IMR-90 (cell line): ENCODE results near the gene SSBP2. TPM values are rescaled to one million over a fixed set of nuclear protein-coding genes. Genes with fewer than 3 reads are reported as not detected.

Experiments used
- ATAC-seq: fragments of 200-7000 bp; cut with Tn5 transposase; 2 replicates; pipeline ENCODE4 v1.9.1; 2020; ENCODE audit warnings: low read depth, mild to moderate bottlenecking, moderate library complexity
- BruUV-seq: library from RNA; stranded (reverse); fragments of 400-500 nt; replicated peaks from 2 replicates; lab custom pipeline; 2021; lab: Mats Ljungman, UMichigan
- CTCF ChIA-PET: fragments of 300-600 bp; formaldehyde crosslinking; extraction: SDS; loops from one replicate; lab custom pipeline; 2021; ENCODE audit warnings: antibody characterized with exemption; lab: Yijun Ruan, JAX
- POLR2A ChIA-PET: fragments of 300-600 bp; sonication (Branson Sonifier 250); formaldehyde crosslinking; loops from one replicate; lab custom pipeline; 2022; ENCODE audit warnings: antibody characterized with exemption; ENCODE audit not compliant: unreplicated experiment; lab: Charles Lee
- DNase-seq: peaks from one replicate; pipeline ENCODE4 v3.0.0; 2013
- H2AFZ ChIP-seq: replicated peaks from 2 replicates; pipeline ENCODE3; 2013; ENCODE audit warnings: low read length, mild to moderate bottlenecking; ENCODE audit not compliant: poor library complexity
- H2AK5ac ChIP-seq: 2 replicates; pipeline ENCODE4 v1.6.1; 2013; ENCODE audit warnings: low read depth, low read length, inconsistent platforms
- H2AK9ac ChIP-seq: replicated peaks from 2 replicates; pipeline ENCODE3; 2013; ENCODE audit warnings: mild to moderate bottlenecking, low read depth, low read length, moderate library complexity; ENCODE audit not compliant: poor library complexity
- H2BK120ac ChIP-seq: 2 replicates; pipeline ENCODE4 v1.6.1; 2013; ENCODE audit warnings: low read depth, low read length, inconsistent platforms
- H2BK15ac ChIP-seq: 3 replicates; pipeline ENCODE4 v1.6.1; 2013; ENCODE audit warnings: low read depth, low read length, inconsistent platforms
- H2BK20ac ChIP-seq: 2 replicates; pipeline ENCODE4 v1.6.1; 2013; ENCODE audit warnings: low read depth, mild to moderate bottlenecking, inconsistent platforms, low read length, moderate library complexity
- H2BK5ac ChIP-seq: 2 replicates; pipeline ENCODE4 v1.6.1; 2013; ENCODE audit warnings: mild to moderate bottlenecking, low read depth, low read length, inconsistent platforms; ENCODE audit not compliant: poor library complexity, severe bottlenecking
- H3K14ac ChIP-seq: replicated peaks from 2 replicates; pipeline ENCODE4 v1.6.1; 2013; ENCODE audit warnings: low read depth, low read length, inconsistent platforms
- H3K18ac ChIP-seq: 2 replicates; pipeline ENCODE4 v1.6.1; 2013; ENCODE audit warnings: low read depth, low read length, control low read depth
- H3K23ac ChIP-seq: 2 replicates; pipeline ENCODE4 v1.6.1; 2013; ENCODE audit warnings: low read depth, low read length, inconsistent platforms
- H3K27ac ChIP-seq: 2 replicates; pipeline ENCODE4 v1.5.1; 2013; ENCODE audit warnings: mild to moderate bottlenecking, control low read depth, low read length; ENCODE audit not compliant: insufficient read depth
- H3K27me3 ChIP-seq: 2 replicates; pipeline ENCODE4 v1.6.1; 2013; ENCODE audit warnings: low read length; ENCODE audit not compliant: control insufficient read depth, insufficient read depth
- H3K36me3 ChIP-seq: 2 replicates; pipeline ENCODE4 v1.6.1; 2013; ENCODE audit warnings: low read length, mixed read lengths; ENCODE audit not compliant: control insufficient read depth, insufficient read depth
- H3K4ac ChIP-seq: 2 replicates; pipeline ENCODE4 v1.6.1; 2013; ENCODE audit warnings: low read depth, low read length, inconsistent platforms
- H3K4me1 ChIP-seq: 2 replicates; pipeline ENCODE4 v1.6.1; 2013; ENCODE audit warnings: low read length, mixed read lengths; ENCODE audit not compliant: control insufficient read depth, insufficient read depth
- H3K4me2 ChIP-seq: 2 replicates; pipeline ENCODE4 v1.6.1; 2013; ENCODE audit warnings: low read depth, mild to moderate bottlenecking, control low read depth, low read length, moderate library complexity
- H3K4me3 ChIP-seq: 2 replicates; pipeline ENCODE4 v1.5.1; 2013; ENCODE audit warnings: low read depth, mild to moderate bottlenecking, control low read depth, low read length, moderate library complexity; ENCODE audit not compliant: insufficient read depth
- H3K56ac ChIP-seq: 2 replicates; pipeline ENCODE4 v1.6.1; 2013; ENCODE audit warnings: low read length, inconsistent platforms; ENCODE audit not compliant: insufficient read depth; ENCODE audit errors: extremely low read depth
- H3K79me1 ChIP-seq, 2 experiments: 2 replicates each; pipeline ENCODE4 v1.6.1; 2013; ENCODE audit warnings: low read length in 2 of 2, inconsistent platforms in 1 of 2, low read depth in 1 of 2
- H3K9ac ChIP-seq: 2 replicates; pipeline ENCODE4 v1.6.1; 2013; ENCODE audit warnings: low read depth, low read length, control low read depth
- H3K9me1 ChIP-seq: 2 replicates; pipeline ENCODE4 v1.6.1; 2013; ENCODE audit warnings: low read length, inconsistent platforms; ENCODE audit not compliant: insufficient read depth
- H3K9me3 ChIP-seq: 2 replicates; pipeline ENCODE4 v1.6.1; 2013; ENCODE audit warnings: low read length; ENCODE audit not compliant: control insufficient read depth, insufficient read depth
- H4K20me1 ChIP-seq: 2 replicates; pipeline ENCODE4 v1.6.1; 2013; ENCODE audit warnings: low read length, inconsistent platforms; ENCODE audit not compliant: insufficient read depth
- H4K5ac ChIP-seq: 2 replicates; pipeline ENCODE4 v1.6.1; 2013; ENCODE audit warnings: mild to moderate bottlenecking, low read depth, low read length, control low read depth
- H4K8ac ChIP-seq, 2 experiments: 2 replicates each; pipeline ENCODE4 v1.6.1; 2013; ENCODE audit warnings: low read depth in 2 of 2, low read length in 2 of 2, control low read depth in 1 of 2, inconsistent platforms in 1 of 2
- H4K91ac ChIP-seq: 2 replicates; pipeline ENCODE4 v1.6.1; 2013; ENCODE audit warnings: low read depth, low read length, inconsistent platforms; ENCODE audit not compliant: insufficient read depth
- BHLHE40 ChIP-seq: fragments of 150-350 bp; IDR thresholded peaks from 2 replicates; pipeline ENCODE4 v1.6.1; 2016; ENCODE audit warnings: mild to moderate bottlenecking, low read depth, low read length
- CEBPB ChIP-seq: IDR thresholded peaks from 2 replicates; pipeline ENCODE4 v1.6.1; 2012; ENCODE audit warnings: low read depth, low read length, improper control_type of control experiment
- CHD1 ChIP-seq: IDR thresholded peaks from 2 replicates; pipeline ENCODE4 v1.6.1; 2012; ENCODE audit warnings: low read depth, low read length, improper control_type of control experiment
- FOS ChIP-seq: fragments of 150-350 bp; IDR thresholded peaks from 2 replicates; pipeline ENCODE4 v1.6.1; 2016; ENCODE audit warnings: low read depth, low read length
- MAFK ChIP-seq: IDR thresholded peaks from 2 replicates; pipeline ENCODE4 v1.6.1; 2012; ENCODE audit warnings: low read depth, low read length, improper control_type of control experiment
- MAZ ChIP-seq: IDR thresholded peaks from 2 replicates; pipeline ENCODE4 v1.6.1; 2012; ENCODE audit warnings: low read depth, mild to moderate bottlenecking, low read length, improper control_type of control experiment, moderate library complexity, borderline replicate concordance
- MXI1 ChIP-seq: IDR thresholded peaks from 2 replicates; pipeline ENCODE4 v1.6.1; 2012; ENCODE audit warnings: low read depth, mild to moderate bottlenecking, low read length, moderate library complexity, borderline replicate concordance
- POLR2A ChIP-seq: IDR thresholded peaks from 2 replicates; pipeline ENCODE4 v1.6.1; 2012; ENCODE audit warnings: mild to moderate bottlenecking, low read depth, low read length
- RAD21 ChIP-seq: IDR thresholded peaks from 2 replicates; pipeline ENCODE4 v1.6.1; 2012; ENCODE audit warnings: low read length, improper control_type of control experiment
- RCOR1 ChIP-seq: IDR thresholded peaks from 2 replicates; pipeline ENCODE4 v1.6.1; 2012; ENCODE audit warnings: mild to moderate bottlenecking, low read length, improper control_type of control experiment; ENCODE audit not compliant: insufficient replicate concordance
- RFX5 ChIP-seq: IDR thresholded peaks from 2 replicates; pipeline ENCODE4 v1.8.0; 2012; ENCODE audit warnings: low read depth, mild to moderate bottlenecking, low read length, moderate library complexity
- SMC3 ChIP-seq: fragments of 150-350 bp; IDR thresholded peaks from 2 replicates; pipeline ENCODE4 v1.6.1; 2016; ENCODE audit warnings: low read depth, mild to moderate bottlenecking, antibody characterized with exemption, low read length, moderate library complexity
- WGBS, 2 experiments: methylation state at CpG; one replicate each; pipeline versions ENCODE4 v1.1.5 to v1.1.7; 2013; ENCODE audit warnings: missing lambda C conversion rate in 2 of 2; ENCODE audit not compliant: insufficient read length in 1 of 2; ENCODE audit errors: extremely low coverage in 2 of 2; 5-methylcytosine and 5-hydroxymethylcytosine counted together
- dilution Hi-C: fragments of 300-500 bp; cut with HindIII; formaldehyde crosslinking; loops from one replicate; pipeline ENCODE4 v1.14.3; 2018; ENCODE audit warnings: low sequenced_read_pairs; ENCODE audit not compliant: unreplicated experiment
- in situ Hi-C: fragments of 300-500 bp; cut with MboI; formaldehyde crosslinking; loops from 3 replicates; pipeline ENCODE4 v1.14.3; 2019; ENCODE audit warnings: low sequenced_read_pairs, inconsistent platforms, mixed read lengths
- intact Hi-C: fragments of 100-400 bp; cut with micrococcal nuclease; formaldehyde crosslinking; loops from 2 replicates; pipeline ENCODE4 v1.10.0; 2022
- polyA plus RNA-seq, 3 experiments: library from polyadenylated mRNA; depleted of rRNA; stranded (reverse); fragments of >200 nt; gene quantifications; 2 replicates each; pipeline ENCODE4 v1.2.3, GENCODE V29; 2012; ENCODE audit warnings: low replicate concordance in 1 of 3
- total RNA-seq: library from RNA; depleted of rRNA; stranded (reverse); fragments of >200 nt; gene quantifications from 2 replicates; pipeline ENCODE4 v1.2.3, GENCODE V29; 2012
- TF ChIP-seq, protein P1 (sequence below): fragments of 150-350 bp; IDR thresholded peaks from 2 replicates; pipeline ENCODE4 v1.6.1; 2017; ENCODE audit warnings: mild to moderate bottlenecking, antibody characterized with exemption, low read length, low read depth
- TF ChIP-seq, protein P2 (sequence below): conservative IDR thresholded peaks from 2 replicates; pipeline ENCODE4 v1.5.1; 2012; ENCODE audit warnings: mild to moderate bottlenecking, low read depth, low read length, improper control_type of control experiment
- TF ChIP-seq, protein P3 (sequence below): fragments of 150-350 bp; IDR thresholded peaks from 2 replicates; pipeline ENCODE4 v1.6.1; 2016; ENCODE audit warnings: low read depth, mild to moderate bottlenecking, low read length, moderate library complexity, borderline replicate concordance

SSBP2 gene
- total and polyA plus RNA-seq, 2 of the 4 experiments (the other 2 are of a cell fraction), result 38.4 to 42.7 TPM

DNA sequence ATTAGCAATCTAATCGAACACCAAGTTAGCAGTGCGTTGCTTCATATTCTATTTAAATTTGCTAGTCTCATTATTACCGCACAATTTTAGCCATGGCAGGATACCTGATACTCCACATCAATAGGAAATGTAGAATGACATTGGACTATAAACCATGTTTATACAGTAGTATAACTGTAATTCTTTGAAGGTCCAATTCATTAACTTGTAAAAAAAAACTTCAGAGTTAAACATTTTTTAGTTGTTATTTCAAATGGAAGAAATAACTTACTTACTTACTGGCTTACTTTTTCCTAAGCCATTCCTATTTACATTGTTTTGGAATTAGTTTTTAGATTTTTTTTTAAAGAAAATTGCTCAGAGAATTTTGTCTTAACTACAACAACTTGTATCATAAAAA, 321.5 kb downstream of the SSBP2 start:
- intact Hi-C loops, result loop anchor here (5.0 kb wide), 1 partner anchor 408 kb away; no protein-coding TSS in a partner anchor
- Histone ChIP-seq H3K79me1 (no peaks in the 10 kb centered on the region), H3K9ac (no peak overlapping the region), H3K9me3 (no peaks in the 10 kb centered on the region), H2AFZ (no peak overlapping the region), H3K56ac (no peak overlapping the region), H3K9me1 (no peaks in the 10 kb centered on the region), H3K18ac (no peak overlapping the region), H3K4me1 (peaks cover 8% of the 10 kb centered on the region), H3K36me3 (no peaks in the 10 kb centered on the region), H3K4ac (no peak overlapping the region), H4K20me1 (no peaks in the 10 kb centered on the region), H2BK120ac (no peak overlapping the region), H4K91ac (no peak overlapping the region), H3K23ac (no peak overlapping the region), H2AK9ac (no peak overlapping the region), H2BK20ac (no peak overlapping the region), H3K4me3 (no peak overlapping the region), H4K5ac (no peak overlapping the region), H3K27me3 (no peaks in the 10 kb centered on the region), H2AK5ac (no peak overlapping the region), H4K8ac (no peak overlapping the region), H2BK5ac (no peak overlapping the region), H3K14ac (no peak overlapping the region), H2BK15ac (no peak overlapping the region), H3K4me2 (no peak overlapping the region), H3K27ac (no peak overlapping the region)
- dilution Hi-C loops, result no loop called here
- no TSS peak for BruUV-seq
- ChIA-PET CTCF (interaction anchor here (0.8 kb wide), 1 partner anchor 16 kb away, joined by 3 read pairs; no protein-coding TSS in a partner anchor), POLR2A (no interaction called here)
- in situ Hi-C loops, result loop anchor here (10.0 kb wide), 1 partner anchor 425 kb away; no protein-coding TSS in a partner anchor
- TF ChIP-seq MXI1 (no peak), CEBPB (no peak), POLR2A (no peak), FOS (no peak), SMC3 (no peak), CHD1 (no peak), RAD21 (no peak), BHLHE40 (no peak), RFX5 (no peak), MAFK (no peak), RCOR1 (no peak), MAZ (no peak)
- TF ChIP-seq, protein P1, sequence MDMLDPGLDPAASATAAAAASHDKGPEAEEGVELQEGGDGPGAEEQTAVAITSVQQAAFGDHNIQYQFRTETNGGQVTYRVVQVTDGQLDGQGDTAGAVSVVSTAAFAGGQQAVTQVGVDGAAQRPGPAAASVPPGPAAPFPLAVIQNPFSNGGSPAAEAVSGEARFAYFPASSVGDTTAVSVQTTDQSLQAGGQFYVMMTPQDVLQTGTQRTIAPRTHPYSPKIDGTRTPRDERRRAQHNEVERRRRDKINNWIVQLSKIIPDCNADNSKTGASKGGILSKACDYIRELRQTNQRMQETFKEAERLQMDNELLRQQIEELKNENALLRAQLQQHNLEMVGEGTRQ, result no peak
- TF ChIP-seq, protein P2, sequence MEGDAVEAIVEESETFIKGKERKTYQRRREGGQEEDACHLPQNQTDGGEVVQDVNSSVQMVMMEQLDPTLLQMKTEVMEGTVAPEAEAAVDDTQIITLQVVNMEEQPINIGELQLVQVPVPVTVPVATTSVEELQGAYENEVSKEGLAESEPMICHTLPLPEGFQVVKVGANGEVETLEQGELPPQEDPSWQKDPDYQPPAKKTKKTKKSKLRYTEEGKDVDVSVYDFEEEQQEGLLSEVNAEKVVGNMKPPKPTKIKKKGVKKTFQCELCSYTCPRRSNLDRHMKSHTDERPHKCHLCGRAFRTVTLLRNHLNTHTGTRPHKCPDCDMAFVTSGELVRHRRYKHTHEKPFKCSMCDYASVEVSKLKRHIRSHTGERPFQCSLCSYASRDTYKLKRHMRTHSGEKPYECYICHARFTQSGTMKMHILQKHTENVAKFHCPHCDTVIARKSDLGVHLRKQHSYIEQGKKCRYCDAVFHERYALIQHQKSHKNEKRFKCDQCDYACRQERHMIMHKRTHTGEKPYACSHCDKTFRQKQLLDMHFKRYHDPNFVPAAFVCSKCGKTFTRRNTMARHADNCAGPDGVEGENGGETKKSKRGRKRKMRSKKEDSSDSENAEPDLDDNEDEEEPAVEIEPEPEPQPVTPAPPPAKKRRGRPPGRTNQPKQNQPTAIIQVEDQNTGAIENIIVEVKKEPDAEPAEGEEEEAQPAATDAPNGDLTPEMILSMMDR, result no peak
- TF ChIP-seq, protein P3, sequence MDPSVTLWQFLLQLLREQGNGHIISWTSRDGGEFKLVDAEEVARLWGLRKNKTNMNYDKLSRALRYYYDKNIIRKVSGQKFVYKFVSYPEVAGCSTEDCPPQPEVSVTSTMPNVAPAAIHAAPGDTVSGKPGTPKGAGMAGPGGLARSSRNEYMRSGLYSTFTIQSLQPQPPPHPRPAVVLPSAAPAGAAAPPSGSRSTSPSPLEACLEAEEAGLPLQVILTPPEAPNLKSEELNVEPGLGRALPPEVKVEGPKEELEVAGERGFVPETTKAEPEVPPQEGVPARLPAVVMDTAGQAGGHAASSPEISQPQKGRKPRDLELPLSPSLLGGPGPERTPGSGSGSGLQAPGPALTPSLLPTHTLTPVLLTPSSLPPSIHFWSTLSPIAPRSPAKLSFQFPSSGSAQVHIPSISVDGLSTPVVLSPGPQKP, result no peak
- DNase-seq, result no peak
- ATAC-seq, result no peak
- WGBS, 2 experiments, result no CpG with 5 or more reads among the region's 3 CpGs
